Fibroblast of villous mesenchyme (primary cell): Measurements from ENCODE around the gene ANKFY1. TPM values are rescaled to one million over a fixed set of nuclear protein-coding genes. Genes with fewer than 3 reads are reported as not detected.
"Not testable (repeated sequence)": the region's sequence is repeated elsewhere in the genome, so short reads cannot be mapped to it uniquely, and the experiment has no call there.

Experiments
- DNase-seq: peaks from one replicate; pipeline ENCODE4 v3.0.0-alpha.2; 2010; ENCODE audit warnings: low read depth
- H3K4me3 ChIP-seq: 2 replicates; pipeline ENCODE4 v1.5.1; 2011; ENCODE audit warnings: low read depth, mild to moderate bottlenecking, low read length
- CTCF ChIP-seq: IDR thresholded peaks from 2 replicates; pipeline ENCODE4 v1.5.1; 2012; ENCODE audit warnings: low read depth, mild to moderate bottlenecking, low read length; ENCODE audit not compliant: insufficient read depth
- total RNA-seq: library from RNA; depleted of rRNA; stranded (reverse); fragments of >200 nt; gene quantifications from 2 replicates; pipeline ENCODE4 v1.2.3, GENCODE V29; 2012

Gene ANKFY1
- total RNA-seq, 1 donor, result 58.7 TPM

GRCh38 chr17:4261452-4261851, 2.3 kb downstream of the ANKFY1 start:
- no peak for TF ChIP-seq CTCF
- no peak overlapping the region for H3K4me3 ChIP-seq
- DNase-seq, result no peak

DNA sequence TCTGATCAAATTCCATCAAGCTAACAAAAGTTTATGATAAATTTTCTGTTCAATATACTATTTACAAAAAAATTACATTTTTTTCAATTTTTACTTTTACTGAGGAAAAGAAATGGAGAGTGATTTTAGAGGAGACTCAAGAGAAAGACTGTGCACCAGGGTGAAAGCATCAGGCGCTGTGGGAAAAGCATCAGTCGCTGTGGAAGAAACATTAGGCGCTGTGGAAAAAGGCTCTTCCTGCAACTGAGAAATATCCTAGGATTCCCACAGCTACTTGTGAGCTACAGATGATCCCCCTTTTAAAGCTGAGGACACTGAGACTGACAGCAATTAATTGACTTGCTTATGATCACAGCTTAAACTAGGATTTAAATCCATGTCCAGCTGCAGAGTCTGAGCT, 4.9 kb downstream of the ANKFY1 start:
- no peak overlapping the region for H3K4me3 ChIP-seq
- no peak for TF ChIP-seq CTCF
- DNase-seq, result no peak

GRCh38 chr17:4256952-4257351, 6.8 kb downstream of the ANKFY1 start:
- DNase-seq, result no peak
- no peak for TF ChIP-seq CTCF
- no peak overlapping the region for H3K4me3 ChIP-seq

- H3K4me3 ChIP-seq, DNase-seq: not testable (repeated sequence)
Measured at GRCh38 chr17:4255271-4255670, 8.5 kb downstream of the ANKFY1 start.

GRCh38 chr17:4250887-4251286, 12.9 kb downstream of the ANKFY1 start:
- DNase-seq, result no peak
- no peak for TF ChIP-seq CTCF
- H3K4me3 ChIP-seq, result no peak overlapping the region

GRCh38 chr17:4249452-4250029, 14.2 kb downstream of the ANKFY1 start:
- TF ChIP-seq CTCF, result peak; percentile 64
- peak; percentile 59 for DNase-seq
- H3K4me3 ChIP-seq, result no peak overlapping the region

DNA sequence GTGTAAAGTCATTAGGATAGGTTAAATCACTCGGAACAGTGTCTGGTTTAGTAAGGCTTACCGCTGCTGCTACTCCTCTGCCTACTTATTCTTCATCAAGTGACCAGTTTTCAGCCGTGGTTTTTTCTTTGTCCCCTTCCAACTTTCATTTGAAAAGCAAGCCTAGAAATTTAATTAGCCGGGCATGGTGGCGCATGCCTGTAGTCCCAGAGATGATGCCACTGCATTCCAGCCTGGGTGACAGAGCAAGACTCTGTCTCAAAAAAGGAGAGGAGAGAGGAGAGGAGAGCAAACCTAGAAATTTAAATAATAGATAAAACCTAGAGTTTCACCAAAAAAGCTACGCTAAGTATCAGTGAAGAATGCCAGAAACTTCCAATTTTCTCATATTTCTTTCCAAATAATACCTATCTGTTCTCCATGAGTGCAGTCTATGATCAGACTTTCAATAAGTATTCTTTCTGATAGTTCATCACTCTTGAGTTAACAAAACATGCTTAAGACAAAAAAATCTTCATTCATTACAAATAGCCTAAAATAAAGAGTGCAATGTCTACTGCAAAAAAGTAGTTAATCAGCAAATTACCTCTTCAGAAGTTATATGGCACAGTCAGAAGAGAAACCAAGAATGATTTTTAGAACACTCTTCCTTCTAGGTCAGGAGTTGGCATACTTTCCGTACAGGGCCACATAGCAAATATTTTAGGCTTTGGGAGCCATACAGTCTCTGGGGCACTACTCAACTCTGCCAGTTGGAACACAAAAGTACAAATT, 15.1 kb downstream of the ANKFY1 start:
- no peak for DNase-seq
- no peak for TF ChIP-seq CTCF
- no peak overlapping the region for H3K4me3 ChIP-seq
